ENCODE measurements around the gene SH3GL1. TPM values are rescaled to one million over a fixed set of nuclear protein-coding genes. Genes with fewer than 3 reads are reported as not detected.

The SH3GL1 gene
- total RNA-seq, 2 donors from 2014 or later = 54.0 to 66.6 TPM

DNA sequence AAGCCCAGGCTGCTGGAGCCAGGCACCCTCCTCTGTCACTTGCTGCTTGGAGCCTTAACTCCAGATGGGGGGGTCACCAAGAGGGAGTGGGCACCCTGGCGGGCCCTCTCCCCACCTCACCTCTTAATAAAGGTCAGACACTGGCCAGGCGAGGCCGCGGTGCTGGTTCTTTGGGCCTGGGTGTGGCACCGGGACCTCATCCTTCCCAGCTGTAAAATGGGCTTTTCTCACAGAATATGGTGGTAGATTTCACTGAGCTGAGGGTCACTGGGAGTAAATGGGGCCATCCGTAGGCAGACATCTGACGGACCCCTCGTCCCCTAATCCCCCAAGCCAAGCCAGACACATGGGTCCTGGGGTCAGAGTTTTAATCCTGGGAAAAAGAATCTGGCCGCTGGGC, 76.7 kb downstream of the SH3GL1 start:
- Histone ChIP-seq H3K4me3 (no peak overlapping the region), H3K9ac (ENCODE audit: low read depth in 2 of 2, low read length in 2 of 2) (no peak overlapping the region), H3K9me3 (no peaks in the 10 kb centered on the region), H3K4me1 (no peaks in the 10 kb centered on the region), H3K36me3 (no peaks in the 10 kb centered on the region), H3K27me3 (no peaks in the 10 kb centered on the region), H3K27ac (no peak overlapping the region)
- no peak for DNase-seq
- intact Hi-C loops (cut with DNase I) = no loop called here
- TF ChIP-seq, protein P1, sequence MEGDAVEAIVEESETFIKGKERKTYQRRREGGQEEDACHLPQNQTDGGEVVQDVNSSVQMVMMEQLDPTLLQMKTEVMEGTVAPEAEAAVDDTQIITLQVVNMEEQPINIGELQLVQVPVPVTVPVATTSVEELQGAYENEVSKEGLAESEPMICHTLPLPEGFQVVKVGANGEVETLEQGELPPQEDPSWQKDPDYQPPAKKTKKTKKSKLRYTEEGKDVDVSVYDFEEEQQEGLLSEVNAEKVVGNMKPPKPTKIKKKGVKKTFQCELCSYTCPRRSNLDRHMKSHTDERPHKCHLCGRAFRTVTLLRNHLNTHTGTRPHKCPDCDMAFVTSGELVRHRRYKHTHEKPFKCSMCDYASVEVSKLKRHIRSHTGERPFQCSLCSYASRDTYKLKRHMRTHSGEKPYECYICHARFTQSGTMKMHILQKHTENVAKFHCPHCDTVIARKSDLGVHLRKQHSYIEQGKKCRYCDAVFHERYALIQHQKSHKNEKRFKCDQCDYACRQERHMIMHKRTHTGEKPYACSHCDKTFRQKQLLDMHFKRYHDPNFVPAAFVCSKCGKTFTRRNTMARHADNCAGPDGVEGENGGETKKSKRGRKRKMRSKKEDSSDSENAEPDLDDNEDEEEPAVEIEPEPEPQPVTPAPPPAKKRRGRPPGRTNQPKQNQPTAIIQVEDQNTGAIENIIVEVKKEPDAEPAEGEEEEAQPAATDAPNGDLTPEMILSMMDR (IDR thresholded peaks at IDR 0.05) = no peak

DNA sequence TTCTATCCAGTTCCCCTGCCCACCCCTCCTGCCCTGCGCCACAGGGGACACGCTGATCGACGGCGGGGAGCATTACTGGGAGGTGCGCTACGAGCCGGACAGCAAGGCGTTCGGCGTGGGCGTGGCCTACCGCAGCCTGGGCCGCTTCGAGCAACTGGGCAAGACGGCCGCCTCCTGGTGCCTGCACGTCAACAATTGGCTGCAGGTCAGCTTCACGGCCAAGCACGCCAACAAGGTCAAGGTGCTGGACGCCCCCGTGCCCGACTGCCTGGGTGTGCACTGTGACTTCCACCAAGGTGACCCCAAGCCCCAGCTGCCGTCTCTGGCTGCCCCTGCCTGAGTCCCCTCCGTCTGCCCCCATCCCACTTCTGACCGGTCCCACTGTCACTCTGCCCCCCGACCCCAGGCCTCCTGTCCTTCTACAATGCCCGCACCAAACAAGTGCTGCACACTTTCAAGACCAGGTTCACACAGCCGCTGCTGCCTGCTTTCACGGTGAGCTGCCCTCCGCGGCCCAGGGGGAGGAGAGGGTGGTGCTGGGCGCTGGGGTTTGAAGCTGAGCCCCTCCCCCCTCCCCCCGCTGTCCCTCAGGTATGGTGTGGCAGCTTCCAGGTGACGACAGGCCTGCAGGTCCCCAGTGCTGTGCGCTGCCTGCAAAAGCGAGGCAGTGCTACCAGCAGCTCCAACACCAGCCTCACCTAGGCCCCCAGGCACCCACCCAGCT, 77.2 kb downstream of the SH3GL1 start:
- H3K4me3 ChIP-seq = no peak overlapping the region
- H3K9me3 ChIP-seq = no peaks in the 10 kb centered on the region
- H3K4me1 ChIP-seq = no peaks in the 10 kb centered on the region
- TF ChIP-seq, protein P1 (IDR thresholded peaks at IDR 0.05) = no peak
- intact Hi-C loops (cut with DNase I) = no loop called here
- no peaks in the 10 kb centered on the region for H3K36me3 ChIP-seq
- DNase-seq = no peak
- no peak overlapping the region for H3K9ac ChIP-seq (ENCODE audit: low read depth in 2 of 2, low read length in 2 of 2)
- no peaks in the 10 kb centered on the region for H3K27me3 ChIP-seq
- H3K27ac ChIP-seq = no peak overlapping the region

DNA sequence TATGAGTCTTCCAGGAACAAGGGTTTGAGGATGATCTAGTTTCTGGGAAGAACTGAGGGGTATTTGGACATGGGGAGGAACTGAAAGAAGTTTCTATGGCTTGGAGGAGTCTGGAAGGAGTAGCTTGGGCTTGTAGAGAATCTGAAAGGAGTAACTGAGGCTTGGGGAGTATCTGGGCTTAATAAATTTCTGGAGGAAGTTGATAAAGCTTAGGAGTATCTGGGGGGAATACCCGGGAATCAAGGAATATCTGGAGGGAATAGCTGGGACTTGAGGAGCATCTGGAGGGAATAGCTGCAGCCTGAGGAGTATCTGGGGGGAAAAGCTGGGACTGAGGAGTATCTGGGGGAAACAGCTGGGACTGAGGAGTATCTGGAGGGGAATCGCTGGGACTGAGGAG, 79.9 kb downstream of the SH3GL1 start:
- H3K27ac ChIP-seq = no peak overlapping the region
- no peaks in the 10 kb centered on the region for H3K36me3 ChIP-seq
- no peaks in the 10 kb centered on the region for H3K9me3 ChIP-seq
- H3K9ac ChIP-seq (ENCODE audit: low read depth in 2 of 2, low read length in 2 of 2) = no peak overlapping the region
- DNase-seq = no peak
- H3K27me3 ChIP-seq = no peaks in the 10 kb centered on the region
- TF ChIP-seq, protein P1 (IDR thresholded peaks at IDR 0.05) = no peak
- H3K4me3 ChIP-seq = no peak overlapping the region
- H3K4me1 ChIP-seq = no peaks in the 10 kb centered on the region
- intact Hi-C loops (cut with DNase I) = no loop called here

DNA sequence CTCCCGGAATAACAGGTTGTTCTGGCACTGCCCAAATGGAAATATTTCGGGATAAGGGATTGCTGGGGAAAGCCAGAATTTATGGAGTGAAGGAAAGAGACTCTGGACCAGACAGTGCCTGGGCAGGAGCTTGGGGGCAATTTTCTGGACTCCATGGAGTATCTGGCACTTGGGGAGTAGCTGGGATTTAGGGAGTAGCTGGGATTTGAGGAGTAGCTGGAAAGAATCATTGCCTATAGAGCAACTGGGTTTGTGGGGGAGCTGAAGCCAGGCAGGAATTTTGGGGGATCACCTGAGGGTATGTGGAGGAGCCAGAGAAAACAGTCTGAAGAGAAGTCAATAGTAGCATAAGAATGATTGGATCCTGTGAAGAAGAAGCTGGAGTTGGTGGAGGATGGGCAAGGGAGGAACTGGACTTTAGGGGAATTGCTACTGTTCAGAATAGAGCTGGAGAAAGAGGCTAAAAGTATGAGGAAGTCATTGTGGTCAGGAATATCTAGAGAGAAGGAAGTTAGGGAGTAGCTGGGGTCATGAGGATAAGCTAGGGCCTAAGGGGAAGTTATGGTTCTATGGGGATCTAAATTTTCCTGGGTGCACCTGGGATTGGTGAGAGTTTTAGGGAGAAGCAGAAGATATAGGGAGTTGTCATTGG, 81.2 kb downstream of the SH3GL1 start:
- no peaks in the 10 kb centered on the region for H3K36me3 ChIP-seq
- no peak overlapping the region for H3K9ac ChIP-seq (ENCODE audit: low read depth in 2 of 2, low read length in 2 of 2)
- no peaks in the 10 kb centered on the region for H3K9me3 ChIP-seq
- H3K4me3 ChIP-seq = no peak overlapping the region
- no peak overlapping the region for H3K27ac ChIP-seq
- H3K27me3 ChIP-seq = no peaks in the 10 kb centered on the region
- intact Hi-C loops (cut with DNase I) = no loop called here
- TF ChIP-seq, protein P1 (IDR thresholded peaks at IDR 0.05) = no peak
- no peaks in the 10 kb centered on the region for H3K4me1 ChIP-seq
- DNase-seq = no peak

DNA sequence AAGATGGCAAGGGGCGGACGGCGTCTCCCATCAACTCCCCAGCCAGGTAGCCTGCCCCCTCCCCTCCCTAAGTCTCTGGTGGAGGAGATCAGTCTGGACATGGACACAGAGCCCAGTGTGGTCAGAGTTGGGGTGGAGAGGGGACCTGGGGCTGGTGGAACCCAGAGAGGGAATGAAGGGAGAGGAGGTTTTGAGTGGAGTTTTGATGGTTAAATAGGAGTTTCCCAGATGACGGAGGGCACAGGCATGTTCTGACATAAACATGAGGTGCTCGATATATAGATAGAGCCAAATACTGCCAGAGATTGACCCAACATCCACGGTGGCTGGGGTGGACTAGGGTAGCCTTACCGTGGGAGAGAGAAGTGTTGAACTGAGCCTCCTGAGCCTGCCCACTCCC, 81.9 kb downstream of the SH3GL1 start:
- no peak for DNase-seq
- Histone ChIP-seq H3K9ac (ENCODE audit: low read depth in 2 of 2, low read length in 2 of 2) (no peak overlapping the region), H3K4me1 (no peaks in the 10 kb centered on the region), H3K36me3 (no peaks in the 10 kb centered on the region), H3K27ac (no peak overlapping the region), H3K27me3 (no peaks in the 10 kb centered on the region), H3K9me3 (no peaks in the 10 kb centered on the region), H3K4me3 (no peak overlapping the region)
- TF ChIP-seq, protein P1 (IDR thresholded peaks at IDR 0.05) = no peak
- intact Hi-C loops (cut with DNase I) = no loop called here

All from colonic mucosa (tissue), 4 donors.